HEK293 (cell line): ENCODE measurements around the gene DNAJB11.

Experiments
- CTCF ChIA-PET: fragments of 350-600 bp; formaldehyde crosslinking; extraction: SDS; loops from one replicate; lab custom pipeline; 2021; ENCODE audit warnings: antibody characterized with exemption; lab: Yijun Ruan, JAX
- POLR2A ChIA-PET: fragments of 300-600 bp; formaldehyde crosslinking; extraction: SDS; loops from one replicate; lab custom pipeline; 2020; ENCODE audit warnings: antibody characterized with exemption, inconsistent platforms; lab: Yijun Ruan, JAX
- H3K27ac ChIP-seq: fragments of 200-500 bp; sonication (Bioruptor generic); 2 replicates; pipeline ENCODE4 v1.5.1; 2014; ENCODE audit warnings: low read depth, low read length, control low read depth, inconsistent platforms; ENCODE audit errors: extremely low read depth
- H3K36me3 ChIP-seq, 2 experiments: fragments of 200-500 bp in 1 of 2; sonication (Bioruptor generic) in 1 of 2; 1 replicate in 1 of 2; 2 replicates in 1 of 2; pipeline ENCODE4 v1.5.1; 2014 to 2017; ENCODE audit warnings: inconsistent platforms in 2 of 2, low read length in 2 of 2; ENCODE audit not compliant: control insufficient read depth in 2 of 2, insufficient read depth in 1 of 2
- H3K4me1 ChIP-seq: fragments of 200-500 bp; sonication (Bioruptor generic); 2 replicates; pipeline ENCODE4 v1.5.1; 2014; ENCODE audit warnings: mild to moderate bottlenecking, low read length, inconsistent platforms; ENCODE audit not compliant: control insufficient read depth, insufficient read depth
- H3K4me3 ChIP-seq: 2 replicates; pipeline ENCODE4 v1.5.1; 2011; ENCODE audit warnings: low read depth, mild to moderate bottlenecking, control low read depth, low read length, moderate library complexity
- H3K9me3 ChIP-seq: fragments of 200-500 bp; sonication (Bioruptor generic); 2 replicates; pipeline ENCODE4 v1.5.1; 2014; ENCODE audit warnings: low read depth, low read length, inconsistent platforms; ENCODE audit not compliant: control insufficient read depth, insufficient read depth
- GLI2 ChIP-seq: fragments of 450-650 bp; formaldehyde crosslinking; IDR thresholded peaks from 2 replicates; pipeline ENCODE4; 2017; ENCODE audit warnings: missing biosample characterization, missing genetic modification characterization, low read depth, borderline replicate concordance
- GLI4 ChIP-seq: fragments of 450-650 bp; formaldehyde crosslinking; IDR thresholded peaks from 2 replicates; pipeline ENCODE4 v1.5.1; 2016; ENCODE audit warnings: missing biosample characterization, missing genetic modification characterization
- GLIS1 ChIP-seq: fragments of 450-650 bp; formaldehyde crosslinking; IDR thresholded peaks from 2 replicates; pipeline ENCODE4 v1.5.1; 2016; ENCODE audit warnings: missing biosample characterization, missing genetic modification characterization
- KLF8 ChIP-seq: fragments of 450-650 bp; formaldehyde crosslinking; IDR thresholded peaks from 2 replicates; pipeline ENCODE4 v1.5.1; 2016; ENCODE audit warnings: missing biosample characterization, missing genetic modification characterization
- RBAK ChIP-seq: fragments of 450-650 bp; formaldehyde crosslinking; IDR thresholded peaks from 2 replicates; pipeline ENCODE4 v1.5.1; 2016; ENCODE audit warnings: missing biosample characterization, missing genetic modification characterization
- SCRT1 ChIP-seq: fragments of 450-650 bp; formaldehyde crosslinking; IDR thresholded peaks from 2 replicates; pipeline ENCODE4 v1.5.1; 2016; ENCODE audit warnings: missing biosample characterization, missing genetic modification characterization, borderline replicate concordance
- ZNF221 ChIP-seq: fragments of 450-650 bp; formaldehyde crosslinking; IDR thresholded peaks from 2 replicates; pipeline ENCODE4 v1.5.1; 2017; ENCODE audit warnings: missing biosample characterization, missing genetic modification characterization, borderline replicate concordance
- ZNF292 ChIP-seq: fragments of 450-650 bp; formaldehyde crosslinking; IDR thresholded peaks from 2 replicates; pipeline ENCODE4 v1.5.1; 2016; ENCODE audit warnings: low read depth, missing biosample characterization, missing genetic modification characterization, borderline replicate concordance
- ZNF423 ChIP-seq: fragments of 450-650 bp; formaldehyde crosslinking; IDR thresholded peaks from 2 replicates; pipeline ENCODE4 v1.5.1; 2016; ENCODE audit warnings: missing biosample characterization, missing genetic modification characterization
- ZNF426 ChIP-seq: fragments of 450-650 bp; formaldehyde crosslinking; IDR thresholded peaks from 2 replicates; pipeline ENCODE4 v1.5.1; 2017; ENCODE audit warnings: missing biosample characterization, missing genetic modification characterization, mild to moderate bottlenecking, inconsistent platforms, moderate library complexity
- ZNF48 ChIP-seq: fragments of 450-650 bp; formaldehyde crosslinking; IDR thresholded peaks from 2 replicates; pipeline ENCODE4 v1.5.1; 2016; ENCODE audit warnings: missing biosample characterization, missing genetic modification characterization
- ZNF510 ChIP-seq: fragments of 450-650 bp; formaldehyde crosslinking; IDR thresholded peaks from 2 replicates; pipeline ENCODE4 v1.5.1; 2018; ENCODE audit warnings: mild to moderate bottlenecking, missing genetic modification characterization, missing biosample characterization; ENCODE audit not compliant: insufficient replicate concordance
- ZNF529 ChIP-seq: fragments of 450-650 bp; formaldehyde crosslinking; IDR thresholded peaks from 2 replicates; pipeline ENCODE4 v1.5.1; 2017; ENCODE audit warnings: missing genetic modification characterization, missing biosample characterization; ENCODE audit not compliant: insufficient replicate concordance
- ZNF561 ChIP-seq: fragments of 450-650 bp; IDR thresholded peaks from 2 replicates; pipeline ENCODE4 v1.5.1; 2018; ENCODE audit warnings: missing biosample characterization, missing genetic modification characterization, borderline replicate concordance
- TF ChIP-seq, protein P1 (sequence below): fragments of 450-650 bp; formaldehyde crosslinking; IDR thresholded peaks from 2 replicates; pipeline ENCODE4 v1.5.0; 2017; ENCODE audit warnings: missing biosample characterization, missing genetic modification characterization, borderline replicate concordance
- TF ChIP-seq, protein P2 (sequence below): fragments of 450-650 bp; formaldehyde crosslinking; IDR thresholded peaks from 2 replicates; pipeline ENCODE4 v1.5.1; 2016; ENCODE audit warnings: missing biosample characterization, missing genetic modification characterization, borderline replicate concordance
- TF ChIP-seq, protein P3 (sequence below): fragments of 450-650 bp; formaldehyde crosslinking; IDR thresholded peaks from 2 replicates; pipeline ENCODE4 v1.5.1; 2016; ENCODE audit warnings: missing biosample characterization, missing genetic modification characterization
- TF ChIP-seq, protein P4 (sequence below): fragments of 450-650 bp; formaldehyde crosslinking; IDR thresholded peaks from 2 replicates; pipeline ENCODE4 v1.5.1; 2016; ENCODE audit warnings: missing biosample characterization, missing genetic modification characterization, low read depth
- TF ChIP-seq, protein P5 (sequence below): fragments of 450-650 bp; formaldehyde crosslinking; optimal IDR thresholded peaks from 2 replicates; pipeline ENCODE3; 2016; ENCODE audit warnings: missing biosample characterization, mild to moderate bottlenecking, missing genetic modification characterization
- TF ChIP-seq, protein P6 (sequence below): fragments of 450-650 bp; formaldehyde crosslinking; IDR thresholded peaks from 2 replicates; pipeline ENCODE4 v1.5.1; 2016; ENCODE audit warnings: missing biosample characterization, missing genetic modification characterization
- TF ChIP-seq, protein P7 (sequence below): fragments of 450-650 bp; formaldehyde crosslinking; IDR thresholded peaks from 2 replicates; pipeline ENCODE4 v1.5.1; 2016; ENCODE audit warnings: missing biosample characterization, missing genetic modification characterization

Gene DNAJB11

DNA sequence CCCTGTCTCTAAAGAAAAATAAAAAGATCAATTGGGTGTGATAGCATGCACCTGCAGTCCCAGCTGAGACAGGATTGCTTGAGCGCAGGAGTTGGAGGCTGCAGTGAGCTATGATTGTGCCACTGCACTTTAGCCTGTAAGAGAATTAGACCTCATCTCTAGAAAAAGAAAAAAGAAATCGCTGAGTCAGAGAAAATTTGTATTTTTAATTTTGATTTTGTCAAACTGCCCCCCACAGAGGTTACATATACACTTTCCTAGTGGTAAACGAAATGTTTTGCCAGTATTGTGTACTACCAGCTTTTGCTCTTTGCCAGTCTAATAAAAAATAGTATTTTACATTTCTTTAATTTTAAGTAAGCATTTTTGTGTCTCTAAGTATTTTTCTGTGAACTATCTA is 21.0 kb upstream of the DNAJB11 start:
- POLR2A ChIA-PET: no interaction called here
- Histone ChIP-seq H3K36me3 (peaks cover 10 to 61% of the 10 kb centered on the region in 2 experiments; a peak in 2 of 3 replicates), H3K27ac (no peak overlapping the region), H3K9me3 (no peaks in the 10 kb centered on the region), H3K4me1 (no peaks in the 10 kb centered on the region), H3K4me3 (no peak overlapping the region)
- TF ChIP-seq GLI2 (tag by site-specific recombination) (no peak), ZNF48 (tag by site-specific recombination) (no peak), ZNF426 (tag by site-specific recombination) (no peak), GLI4 (tag by site-specific recombination) (no peak), GLIS1 (tag by site-specific recombination) (no peak), ZNF292 (no peak), ZNF561 (tag by site-specific recombination) (no peak), RBAK (tag by site-specific recombination) (no peak)
- TF ChIP-seq, protein P1, sequence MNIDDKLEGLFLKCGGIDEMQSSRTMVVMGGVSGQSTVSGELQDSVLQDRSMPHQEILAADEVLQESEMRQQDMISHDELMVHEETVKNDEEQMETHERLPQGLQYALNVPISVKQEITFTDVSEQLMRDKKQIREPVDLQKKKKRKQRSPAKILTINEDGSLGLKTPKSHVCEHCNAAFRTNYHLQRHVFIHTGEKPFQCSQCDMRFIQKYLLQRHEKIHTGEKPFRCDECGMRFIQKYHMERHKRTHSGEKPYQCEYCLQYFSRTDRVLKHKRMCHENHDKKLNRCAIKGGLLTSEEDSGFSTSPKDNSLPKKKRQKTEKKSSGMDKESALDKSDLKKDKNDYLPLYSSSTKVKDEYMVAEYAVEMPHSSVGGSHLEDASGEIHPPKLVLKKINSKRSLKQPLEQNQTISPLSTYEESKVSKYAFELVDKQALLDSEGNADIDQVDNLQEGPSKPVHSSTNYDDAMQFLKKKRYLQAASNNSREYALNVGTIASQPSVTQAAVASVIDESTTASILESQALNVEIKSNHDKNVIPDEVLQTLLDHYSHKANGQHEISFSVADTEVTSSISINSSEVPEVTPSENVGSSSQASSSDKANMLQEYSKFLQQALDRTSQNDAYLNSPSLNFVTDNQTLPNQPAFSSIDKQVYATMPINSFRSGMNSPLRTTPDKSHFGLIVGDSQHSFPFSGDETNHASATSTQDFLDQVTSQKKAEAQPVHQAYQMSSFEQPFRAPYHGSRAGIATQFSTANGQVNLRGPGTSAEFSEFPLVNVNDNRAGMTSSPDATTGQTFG: no peak
- TF ChIP-seq, protein P2, sequence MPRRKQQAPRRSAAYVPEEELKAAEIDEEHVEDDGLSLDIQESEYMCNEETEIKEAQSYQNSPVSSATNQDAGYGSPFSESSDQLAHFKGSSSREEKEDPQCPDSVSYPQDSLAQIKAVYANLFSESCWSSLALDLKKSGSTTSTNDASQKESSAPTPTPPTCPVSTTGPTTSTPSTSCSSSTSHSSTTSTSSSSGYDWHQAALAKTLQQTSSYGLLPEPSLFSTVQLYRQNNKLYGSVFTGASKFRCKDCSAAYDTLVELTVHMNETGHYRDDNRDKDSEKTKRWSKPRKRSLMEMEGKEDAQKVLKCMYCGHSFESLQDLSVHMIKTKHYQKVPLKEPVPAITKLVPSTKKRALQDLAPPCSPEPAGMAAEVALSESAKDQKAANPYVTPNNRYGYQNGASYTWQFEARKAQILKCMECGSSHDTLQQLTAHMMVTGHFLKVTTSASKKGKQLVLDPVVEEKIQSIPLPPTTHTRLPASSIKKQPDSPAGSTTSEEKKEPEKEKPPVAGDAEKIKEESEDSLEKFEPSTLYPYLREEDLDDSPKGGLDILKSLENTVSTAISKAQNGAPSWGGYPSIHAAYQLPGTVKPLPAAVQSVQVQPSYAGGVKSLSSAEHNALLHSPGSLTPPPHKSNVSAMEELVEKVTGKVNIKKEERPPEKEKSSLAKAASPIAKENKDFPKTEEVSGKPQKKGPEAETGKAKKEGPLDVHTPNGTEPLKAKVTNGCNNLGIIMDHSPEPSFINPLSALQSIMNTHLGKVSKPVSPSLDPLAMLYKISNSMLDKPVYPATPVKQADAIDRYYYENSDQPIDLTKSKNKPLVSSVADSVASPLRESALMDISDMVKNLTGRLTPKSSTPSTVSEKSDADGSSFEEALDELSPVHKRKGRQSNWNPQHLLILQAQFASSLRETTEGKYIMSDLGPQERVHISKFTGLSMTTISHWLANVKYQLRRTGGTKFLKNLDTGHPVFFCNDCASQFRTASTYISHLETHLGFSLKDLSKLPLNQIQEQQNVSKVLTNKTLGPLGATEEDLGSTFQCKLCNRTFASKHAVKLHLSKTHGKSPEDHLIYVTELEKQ (tag by site-specific recombination): no peak
- TF ChIP-seq, protein P3, sequence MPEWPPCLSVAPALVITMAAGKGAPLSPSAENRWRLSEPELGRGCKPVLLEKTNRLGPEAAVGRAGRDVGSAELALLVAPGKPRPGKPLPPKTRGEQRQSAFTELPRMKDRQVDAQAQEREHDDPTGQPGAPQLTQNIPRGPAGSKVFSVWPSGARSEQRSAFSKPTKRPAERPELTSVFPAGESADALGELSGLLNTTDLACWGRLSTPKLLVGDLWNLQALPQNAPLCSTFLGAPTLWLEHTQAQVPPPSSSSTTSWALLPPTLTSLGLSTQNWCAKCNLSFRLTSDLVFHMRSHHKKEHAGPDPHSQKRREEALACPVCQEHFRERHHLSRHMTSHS (tag by site-specific recombination): no peak
- CTCF ChIA-PET: interaction anchor here (0.6 to 2.9 kb wide), 2 partner anchors 10 to 234 kb away, joined by 3 to 16 read pairs; partner anchors contain the start of gene EIF4A2

DNA sequence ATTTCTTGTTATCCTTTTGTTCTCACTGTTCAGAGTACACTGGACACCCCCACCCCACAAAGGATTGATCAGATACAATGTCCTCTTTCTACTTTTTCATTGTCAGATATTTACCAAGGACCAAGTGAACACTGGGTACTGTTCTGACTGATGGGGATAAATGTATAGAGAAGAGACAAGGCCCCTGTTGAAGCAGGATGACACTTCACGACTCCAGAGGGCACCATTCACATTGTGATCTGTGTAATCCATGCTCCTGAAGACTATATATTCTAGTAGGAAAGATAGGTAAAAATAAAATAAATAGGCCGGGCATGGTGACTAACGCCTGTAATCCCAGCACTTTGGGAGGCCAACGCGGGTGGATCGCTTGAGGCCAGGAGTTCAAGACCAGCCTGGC is 19.1 kb upstream of the DNAJB11 start:
- CTCF ChIA-PET: interaction anchor here (0.7 kb wide), 1 partner anchor 14 kb away, joined by 3 read pairs; no protein-coding TSS in a partner anchor
- TF ChIP-seq SCRT1 (tag by site-specific recombination) (no peak), ZNF221 (tag by site-specific recombination) (no peak), KLF8 (tag by site-specific recombination) (no peak), ZNF529 (tag by site-specific recombination) (no peak), ZNF423 (tag by site-specific recombination) (no peak), ZNF510 (tag by site-specific recombination) (no peak)
- TF ChIP-seq, protein P4, sequence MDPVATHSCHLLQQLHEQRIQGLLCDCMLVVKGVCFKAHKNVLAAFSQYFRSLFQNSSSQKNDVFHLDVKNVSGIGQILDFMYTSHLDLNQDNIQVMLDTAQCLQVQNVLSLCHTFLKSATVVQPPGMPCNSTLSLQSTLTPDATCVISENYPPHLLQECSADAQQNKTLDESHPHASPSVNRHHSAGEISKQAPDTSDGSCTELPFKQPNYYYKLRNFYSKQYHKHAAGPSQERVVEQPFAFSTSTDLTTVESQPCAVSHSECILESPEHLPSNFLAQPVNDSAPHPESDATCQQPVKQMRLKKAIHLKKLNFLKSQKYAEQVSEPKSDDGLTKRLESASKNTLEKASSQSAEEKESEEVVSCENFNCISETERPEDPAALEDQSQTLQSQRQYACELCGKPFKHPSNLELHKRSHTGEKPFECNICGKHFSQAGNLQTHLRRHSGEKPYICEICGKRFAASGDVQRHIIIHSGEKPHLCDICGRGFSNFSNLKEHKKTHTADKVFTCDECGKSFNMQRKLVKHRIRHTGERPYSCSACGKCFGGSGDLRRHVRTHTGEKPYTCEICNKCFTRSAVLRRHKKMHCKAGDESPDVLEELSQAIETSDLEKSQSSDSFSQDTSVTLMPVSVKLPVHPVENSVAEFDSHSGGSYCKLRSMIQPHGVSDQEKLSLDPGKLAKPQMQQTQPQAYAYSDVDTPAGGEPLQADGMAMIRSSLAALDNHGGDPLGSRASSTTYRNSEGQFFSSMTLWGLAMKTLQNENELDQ (tag by site-specific recombination): no peak
- TF ChIP-seq, protein P5, sequence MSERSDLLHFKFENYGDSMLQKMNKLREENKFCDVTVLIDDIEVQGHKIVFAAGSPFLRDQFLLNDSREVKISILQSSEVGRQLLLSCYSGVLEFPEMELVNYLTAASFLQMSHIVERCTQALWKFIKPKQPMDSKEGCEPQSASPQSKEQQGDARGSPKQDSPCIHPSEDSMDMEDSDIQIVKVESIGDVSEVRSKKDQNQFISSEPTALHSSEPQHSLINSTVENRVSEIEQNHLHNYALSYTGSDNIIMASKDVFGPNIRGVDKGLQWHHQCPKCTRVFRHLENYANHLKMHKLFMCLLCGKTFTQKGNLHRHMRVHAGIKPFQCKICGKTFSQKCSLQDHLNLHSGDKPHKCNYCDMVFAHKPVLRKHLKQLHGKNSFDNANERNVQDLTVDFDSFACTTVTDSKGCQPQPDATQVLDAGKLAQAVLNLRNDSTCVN: no peak
- TF ChIP-seq, protein P6, sequence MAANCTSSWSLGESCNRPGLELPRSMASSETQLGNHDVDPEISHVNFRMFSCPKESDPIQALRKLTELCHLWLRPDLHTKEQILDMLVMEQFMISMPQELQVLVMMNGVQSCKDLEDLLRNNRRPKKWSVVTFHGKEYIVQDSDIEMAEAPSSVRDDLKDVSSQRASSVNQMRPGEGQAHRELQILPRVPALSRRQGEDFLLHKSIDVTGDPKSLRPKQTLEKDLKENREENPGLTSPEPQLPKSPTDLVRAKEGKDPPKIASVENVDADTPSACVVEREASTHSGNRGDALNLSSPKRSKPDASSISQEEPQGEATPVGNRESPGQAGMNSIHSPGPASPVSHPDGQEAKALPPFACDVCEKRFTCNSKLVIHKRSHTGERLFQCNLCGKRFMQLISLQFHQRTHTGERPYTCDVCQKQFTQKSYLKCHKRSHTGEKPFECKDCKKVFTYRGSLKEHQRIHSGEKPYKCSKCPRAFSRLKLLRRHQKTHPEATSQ (tag by site-specific recombination): no peak
- TF ChIP-seq, protein P7, sequence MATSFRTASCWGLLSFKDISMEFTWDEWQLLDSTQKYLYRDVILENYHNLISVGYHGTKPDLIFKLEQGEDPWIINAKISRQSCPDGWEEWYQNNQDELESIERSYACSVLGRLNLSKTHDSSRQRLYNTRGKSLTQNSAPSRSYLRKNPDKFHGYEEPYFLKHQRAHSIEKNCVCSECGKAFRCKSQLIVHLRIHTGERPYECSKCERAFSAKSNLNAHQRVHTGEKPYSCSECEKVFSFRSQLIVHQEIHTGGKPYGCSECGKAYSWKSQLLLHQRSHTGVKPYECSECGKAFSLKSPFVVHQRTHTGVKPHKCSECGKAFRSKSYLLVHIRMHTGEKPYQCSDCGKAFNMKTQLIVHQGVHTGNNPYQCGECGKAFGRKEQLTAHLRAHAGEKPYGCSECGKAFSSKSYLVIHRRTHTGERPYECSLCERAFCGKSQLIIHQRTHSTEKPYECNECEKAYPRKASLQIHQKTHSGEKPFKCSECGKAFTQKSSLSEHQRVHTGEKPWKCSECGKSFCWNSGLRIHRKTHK (tag by site-specific recombination): no peak

More for the DNA sequence above, 19.1 kb upstream of the DNAJB11 start:
- no peaks in the 10 kb centered on the region for H3K9me3 ChIP-seq
- H3K27ac ChIP-seq: no peak overlapping the region
- no peak overlapping the region for H3K4me3 ChIP-seq
- peaks cover 10 to 71% of the 10 kb centered on the region in 2 experiments; a peak in 2 of 3 replicates for H3K36me3 ChIP-seq
- H3K4me1 ChIP-seq: no peaks in the 10 kb centered on the region
- POLR2A ChIA-PET: no interaction called here
